Measurements from ENCODE around the gene BATF3.
"Not testable (repeated sequence)": the region's sequence is repeated elsewhere in the genome, so short reads cannot be mapped to it uniquely, and the experiment has no call there.

The BATF3 gene, protein sequence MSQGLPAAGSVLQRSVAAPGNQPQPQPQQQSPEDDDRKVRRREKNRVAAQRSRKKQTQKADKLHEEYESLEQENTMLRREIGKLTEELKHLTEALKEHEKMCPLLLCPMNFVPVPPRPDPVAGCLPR

DNA sequence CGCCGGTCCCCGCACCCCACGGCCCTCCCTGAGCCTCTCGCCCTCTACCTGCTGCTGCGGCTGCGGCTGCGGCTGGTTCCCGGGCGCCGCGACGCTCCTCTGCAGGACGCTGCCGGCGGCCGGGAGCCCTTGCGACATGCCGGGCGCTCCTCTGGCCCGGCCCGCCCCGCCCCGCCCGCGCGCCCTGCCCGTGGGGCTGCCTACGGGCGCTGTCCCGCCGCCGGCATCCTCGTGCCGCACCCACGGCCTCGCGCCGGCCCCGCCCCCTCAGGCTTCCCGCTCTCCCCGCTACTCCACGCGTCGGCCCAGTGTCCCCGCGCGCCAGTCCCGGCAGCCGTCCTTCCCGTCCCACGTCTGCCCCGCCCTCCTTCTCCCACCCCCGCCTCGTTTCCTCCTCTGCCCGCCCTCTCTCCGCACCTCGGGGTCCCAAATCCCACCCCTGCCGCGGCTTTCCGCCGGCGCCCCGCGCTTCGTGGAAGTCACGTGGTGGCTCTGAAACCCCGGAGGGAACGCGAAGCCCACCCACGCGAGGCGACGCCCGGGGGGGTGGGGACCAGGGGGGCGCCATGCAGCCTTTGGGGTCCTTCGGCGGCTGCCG lies at the start of gene BATF3:
BATF3 (minus strand) TSS at position 216 of the 598 bp plus-strand sequence; CDS start at position 138, 78 bp downstream.
- no peak for DNase-seq (ENCODE audit: low spot score)

DNA sequence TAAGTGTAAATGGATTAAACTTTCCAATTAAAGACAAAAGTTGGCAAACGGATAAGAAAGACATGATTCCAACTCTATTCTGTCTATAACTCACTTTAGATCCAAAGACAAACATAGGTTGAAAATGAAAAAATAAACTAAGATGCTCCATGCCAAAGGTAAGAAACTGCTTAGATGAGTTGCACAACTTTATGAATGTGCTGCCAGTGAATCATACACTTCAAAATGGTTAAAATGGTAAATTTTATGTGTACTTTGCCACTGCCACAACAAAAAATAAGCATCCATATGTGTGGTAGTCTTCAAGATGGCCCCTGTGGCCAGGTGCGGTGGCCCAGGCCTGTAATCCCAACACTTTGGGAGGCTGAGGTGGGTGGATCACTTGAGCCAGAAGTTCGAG lies 46.9 kb upstream of the BATF3 start:
- DNase-seq (ENCODE audit: low spot score) = no peak

DNA sequence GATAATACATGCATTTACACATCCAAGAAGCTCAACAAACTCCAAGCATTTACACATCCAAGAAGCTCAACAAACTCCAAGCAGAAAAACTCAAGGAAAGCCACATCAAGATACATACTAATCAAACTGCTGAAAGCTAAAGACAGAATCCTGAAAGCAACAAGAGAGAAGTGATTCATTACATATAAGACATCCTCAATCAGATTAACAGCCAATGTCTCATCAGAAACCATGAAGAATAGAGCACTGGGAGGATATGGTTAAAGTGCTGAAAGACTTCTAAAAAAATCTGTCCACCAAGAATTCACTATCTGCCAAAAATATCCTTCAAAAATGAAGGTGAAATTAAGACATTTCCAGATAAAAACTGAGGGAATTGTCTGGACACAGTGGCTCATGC lies 45.7 kb upstream of the BATF3 start:
- no peak for DNase-seq (ENCODE audit: low spot score)

DNA sequence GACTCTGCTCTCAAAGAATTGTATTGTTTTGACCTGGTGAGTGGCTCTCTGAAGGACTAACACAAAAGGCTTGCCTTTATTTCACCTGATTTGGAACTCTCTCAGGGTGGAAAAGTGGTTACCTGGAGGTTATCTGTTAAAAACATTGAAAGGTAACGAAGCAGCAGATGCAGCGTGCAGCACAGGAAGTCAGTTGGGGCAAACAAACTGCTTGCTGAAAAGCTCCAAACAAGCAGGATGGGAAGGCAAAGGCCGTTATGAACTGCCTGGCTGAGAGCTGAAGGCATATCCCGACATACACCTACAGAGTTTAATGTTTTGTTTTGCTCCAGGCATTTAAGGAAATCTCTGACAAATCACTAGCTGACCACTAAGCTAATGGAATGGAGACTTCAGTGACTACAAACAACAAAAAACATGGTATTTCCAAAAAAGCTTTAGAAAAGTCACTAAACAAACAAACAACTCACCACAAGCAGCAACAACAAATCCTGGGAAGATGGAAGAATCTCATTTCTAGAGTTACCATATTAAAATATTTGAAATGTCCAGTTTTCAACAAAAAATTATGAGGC lies 44.3 kb upstream of the BATF3 start:
- no peak for DNase-seq (ENCODE audit: low spot score)

DNA sequence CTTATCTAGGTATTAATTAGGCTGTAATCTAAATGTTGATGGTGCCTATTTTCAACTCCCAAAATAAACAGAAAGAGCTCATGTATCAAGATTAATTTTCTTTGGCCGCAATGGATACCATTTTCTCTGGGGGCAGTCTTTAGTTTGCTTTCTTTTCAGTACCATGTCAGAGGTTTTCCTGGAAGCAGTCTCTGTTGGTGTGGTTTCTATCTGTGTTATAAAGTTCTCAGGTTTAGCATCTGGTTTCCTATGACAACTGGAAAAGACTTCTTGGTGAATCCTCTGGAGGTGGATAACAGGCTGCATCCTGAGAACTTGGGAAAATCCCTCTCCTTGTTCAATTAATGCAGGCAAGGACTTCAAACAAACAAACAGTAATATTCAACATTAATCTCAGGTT lies 38.7 kb upstream of the BATF3 start:
- DNase-seq (ENCODE audit: low spot score) = no peak

DNA sequence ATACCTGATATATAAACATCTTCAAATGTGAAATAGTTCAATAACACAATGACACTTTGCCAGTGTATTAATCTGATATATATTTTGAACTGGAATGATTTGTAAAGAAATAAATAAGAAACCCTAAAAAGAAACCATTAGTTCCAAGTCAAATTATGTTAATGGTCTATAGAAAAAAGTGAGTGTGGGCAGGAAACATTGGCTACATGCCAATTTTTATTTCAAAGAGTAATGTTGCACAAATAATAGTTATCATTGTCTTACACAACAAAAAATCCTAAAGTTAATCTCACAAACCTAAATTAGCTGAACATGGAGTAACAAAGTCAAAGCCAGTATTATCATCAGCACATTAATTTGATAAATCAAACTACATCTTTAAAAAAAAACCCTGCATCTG lies 37.9 kb upstream of the BATF3 start:
- no peak for DNase-seq (ENCODE audit: low spot score)

DNA sequence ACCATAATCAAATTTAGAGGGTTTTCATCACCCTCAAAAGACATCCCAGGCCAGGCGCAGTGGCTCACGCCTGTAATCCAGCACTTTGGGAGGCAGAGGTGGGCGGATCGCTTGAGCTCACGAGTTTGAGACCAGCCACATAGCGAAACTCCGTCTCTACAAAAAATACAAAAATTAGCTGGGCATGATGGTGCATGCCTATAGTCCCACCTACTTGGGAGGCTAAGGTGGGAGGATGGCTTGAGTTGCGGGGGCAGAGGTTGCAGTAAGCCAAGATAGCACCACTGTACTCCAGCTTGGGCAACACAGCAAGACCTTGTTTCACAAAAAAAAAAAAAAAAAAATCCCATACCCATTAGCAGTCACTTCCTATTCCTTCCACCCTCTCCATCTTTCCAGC lies 33.5 kb upstream of the BATF3 start:
- no peak for DNase-seq (ENCODE audit: low spot score)

DNA sequence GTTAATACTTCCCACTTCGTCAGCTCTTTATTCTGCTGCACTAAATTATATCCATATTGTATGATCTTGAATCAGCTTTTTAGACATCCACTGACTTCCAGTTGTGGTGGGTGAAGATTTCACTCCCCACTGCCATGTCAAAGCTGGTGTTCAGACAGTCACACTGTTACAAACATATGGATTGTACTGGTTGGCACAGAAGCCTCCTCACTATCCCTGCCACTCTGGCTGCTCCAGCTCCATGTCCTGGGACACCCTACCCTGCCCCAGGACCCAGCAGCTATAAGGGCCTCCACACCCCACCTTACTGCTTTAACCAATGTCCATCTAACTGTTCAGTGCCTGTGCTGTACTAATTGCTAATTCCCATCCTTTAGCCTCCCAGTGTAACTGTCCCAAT lies 32.0 kb upstream of the BATF3 start:
- no peak for DNase-seq (ENCODE audit: low spot score)

DNA sequence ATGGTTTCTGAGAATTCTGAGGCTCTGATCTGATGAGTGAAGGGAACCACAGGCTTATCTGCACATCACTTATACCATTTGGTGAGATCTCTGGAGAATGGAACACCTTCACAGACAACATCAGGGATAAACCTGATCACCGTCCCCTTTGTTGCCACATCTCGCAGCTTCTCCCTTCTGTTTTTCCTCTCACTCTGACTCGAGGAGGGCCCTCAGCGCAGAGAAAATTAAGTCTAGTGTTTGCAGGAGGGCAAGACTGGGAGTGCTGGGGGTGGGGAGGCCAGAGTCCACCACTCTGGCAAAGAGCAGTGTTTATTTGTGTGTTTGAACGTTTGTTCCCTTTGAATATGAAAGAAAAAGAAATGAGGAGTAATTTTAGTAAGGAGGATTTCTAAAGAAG lies 29.0 kb upstream of the BATF3 start:
- no peak for DNase-seq (ENCODE audit: low spot score)

DNA sequence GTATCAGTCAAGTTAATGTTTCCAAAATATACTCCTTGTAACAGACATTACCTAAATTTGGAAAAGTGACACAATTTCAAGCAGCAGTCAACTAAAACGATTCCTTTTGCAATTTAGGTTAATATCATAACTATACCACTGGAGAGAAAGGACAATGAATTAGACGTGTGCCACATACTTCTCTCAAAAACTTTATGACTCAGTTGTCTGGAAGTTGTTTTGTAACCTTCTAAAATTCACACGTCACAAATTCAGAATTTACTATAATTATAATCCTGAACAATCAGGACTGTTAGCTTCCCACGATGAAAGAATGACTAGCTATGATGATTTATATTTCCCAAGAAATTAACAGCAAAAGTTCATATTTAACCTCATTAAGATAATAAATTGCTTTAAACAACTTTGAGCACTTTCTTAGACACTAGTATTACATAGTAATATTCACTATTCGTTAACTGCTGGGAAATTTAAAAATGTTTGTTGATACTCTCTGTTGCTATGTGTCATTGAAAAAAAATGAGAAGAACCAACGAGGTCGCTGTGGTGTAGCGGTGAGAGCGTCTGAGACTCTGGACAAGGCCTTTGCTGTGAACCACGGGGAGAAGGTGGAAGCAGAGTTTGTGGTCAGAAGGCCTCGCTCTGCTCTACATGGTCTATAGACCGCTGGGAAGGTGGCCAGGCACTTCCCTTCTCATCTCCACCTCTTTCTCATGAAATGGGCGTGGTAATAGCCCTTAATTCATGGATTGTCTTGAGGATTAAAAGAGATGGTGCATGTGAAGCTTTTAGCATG lies 27.9 kb upstream of the BATF3 start:
- no peak for DNase-seq (ENCODE audit: low spot score)

DNA sequence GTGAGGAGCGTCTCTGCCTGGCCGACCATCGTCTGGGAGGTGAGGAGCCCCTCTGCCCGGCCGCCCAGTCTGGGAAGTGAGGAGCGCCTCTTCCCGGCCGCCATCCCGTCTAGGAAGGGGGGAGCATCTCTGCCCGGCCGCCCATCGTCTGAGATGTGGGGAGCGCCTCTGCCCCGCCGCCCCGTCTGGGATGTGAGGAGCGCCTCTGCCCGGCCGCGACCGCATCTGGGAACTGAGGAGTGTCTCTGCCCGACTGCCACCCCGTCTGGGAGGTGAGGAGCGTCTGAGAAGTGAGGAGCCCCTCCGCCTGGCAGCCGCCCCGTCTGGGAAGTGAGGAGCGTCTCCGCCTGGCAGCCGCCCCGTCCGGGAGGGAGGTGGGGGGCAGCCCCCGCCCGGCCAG lies 25.0 kb upstream of the BATF3 start:
- DNase-seq (ENCODE audit: low spot score) = not testable (repeated sequence)

DNA sequence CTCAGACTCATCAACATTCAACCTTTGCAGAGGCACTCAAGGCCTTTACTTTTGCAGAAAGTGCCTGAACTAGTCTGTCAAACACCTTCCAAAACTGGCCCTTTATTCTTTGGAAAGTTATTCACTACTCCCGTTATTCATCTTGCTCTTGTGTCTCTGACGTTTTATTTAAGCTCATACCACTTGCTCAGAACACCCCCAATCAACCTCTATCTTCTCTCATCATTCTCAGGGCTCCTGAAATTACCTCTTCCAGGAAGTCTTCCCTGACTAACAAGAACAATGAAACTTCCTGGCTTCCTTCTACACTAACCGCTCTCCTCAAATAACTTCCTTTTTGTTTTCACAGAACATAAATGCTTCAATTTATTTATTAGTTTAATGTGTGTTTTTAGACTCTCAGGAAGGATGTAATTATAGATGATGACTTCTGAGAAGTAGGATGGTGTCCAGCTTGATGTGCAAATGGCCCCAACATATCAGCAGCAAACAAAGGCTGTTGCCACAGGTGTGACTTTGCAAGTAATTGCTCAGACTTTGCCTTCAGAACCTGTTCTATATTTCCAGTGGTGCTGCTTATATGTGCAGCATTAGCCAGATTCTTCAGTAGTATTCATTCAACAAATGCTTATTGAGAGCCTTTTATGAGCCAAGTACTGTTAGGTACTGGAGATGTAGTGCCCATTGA lies 22.8 kb upstream of the BATF3 start:
- DNase-seq (ENCODE audit: low spot score) = no peak

DNA sequence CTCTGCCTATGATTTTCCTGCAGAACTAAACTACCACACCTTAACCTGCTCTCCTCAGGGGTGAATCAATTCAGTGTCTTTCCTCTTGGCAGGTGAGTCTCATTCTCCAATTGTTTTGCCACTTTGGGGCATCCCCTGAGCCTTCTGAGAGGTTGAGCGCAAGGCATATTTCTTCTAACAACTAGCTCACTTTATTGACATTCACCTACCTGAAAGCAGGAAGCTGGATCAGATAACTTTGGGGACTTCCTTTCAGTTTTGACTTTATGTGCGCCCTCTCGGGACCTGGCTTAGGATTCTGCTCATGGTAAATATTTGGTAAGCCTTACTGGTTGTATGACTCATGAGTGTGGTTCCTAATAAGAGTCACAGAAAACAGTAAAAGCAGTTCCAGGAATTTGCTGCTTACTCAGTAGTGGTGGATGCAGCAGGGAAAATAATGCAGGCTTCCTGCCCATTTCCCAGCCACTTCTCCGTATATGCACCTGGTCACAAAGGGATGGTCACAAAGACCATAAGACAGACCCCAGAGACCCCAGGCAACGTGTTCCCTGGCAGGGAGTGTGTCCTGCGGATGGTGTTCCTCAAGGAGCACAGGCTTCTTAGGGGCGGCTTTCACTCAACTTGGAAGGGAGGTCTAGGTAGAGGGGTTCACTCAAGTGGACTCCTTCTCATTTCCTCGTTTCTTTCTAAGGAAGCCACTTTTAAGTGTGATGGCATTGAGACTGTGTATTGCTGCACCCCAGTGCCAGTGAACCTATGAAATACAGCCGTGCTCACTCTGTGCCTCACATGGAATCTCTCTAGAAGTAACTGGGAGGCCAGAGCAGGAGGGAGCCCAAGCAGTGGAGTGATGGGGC lies 22.0 kb upstream of the BATF3 start:
- peak; percentile 50 for DNase-seq (ENCODE audit: low spot score)

DNA sequence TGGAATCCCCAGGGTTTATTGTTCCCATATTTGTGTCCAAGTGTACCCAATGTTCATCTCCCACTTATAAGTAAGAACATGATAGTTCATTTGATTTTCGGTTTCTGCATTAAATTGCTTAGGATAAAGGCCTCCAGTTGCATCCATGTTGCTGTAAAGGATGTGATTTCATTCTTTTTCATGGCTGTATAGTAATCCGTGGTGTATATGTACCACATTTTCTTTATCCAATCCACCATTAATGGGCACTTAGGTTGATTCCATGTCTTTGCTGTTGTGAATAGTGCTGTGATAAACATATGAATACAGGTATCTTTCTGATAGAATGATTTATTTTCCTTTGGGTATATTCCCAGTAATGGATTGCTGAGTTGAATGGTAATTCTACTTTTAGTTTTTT lies 20.0 kb upstream of the BATF3 start:
- DNase-seq (ENCODE audit: low spot score) = no peak

DNA sequence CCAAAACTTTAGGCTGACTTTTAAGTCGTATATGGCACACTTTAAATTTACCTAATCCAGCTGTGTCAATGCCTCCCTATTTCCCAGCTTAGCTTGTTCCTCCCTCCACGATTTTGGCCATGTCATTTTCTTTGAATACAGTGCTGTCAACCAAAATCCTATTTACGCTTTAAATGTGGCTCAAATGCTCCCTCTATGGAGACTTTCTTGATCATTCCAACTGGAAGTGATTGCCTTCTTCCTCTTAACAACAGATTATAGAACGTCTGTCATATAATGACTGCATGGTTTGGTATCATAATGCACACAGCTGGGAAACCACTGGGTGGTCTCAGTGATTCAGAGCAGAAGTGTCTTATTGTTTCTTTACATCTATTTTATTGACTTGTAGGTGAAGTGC lies 18.9 kb upstream of the BATF3 start:
- DNase-seq (ENCODE audit: low spot score) = no peak

DNA sequence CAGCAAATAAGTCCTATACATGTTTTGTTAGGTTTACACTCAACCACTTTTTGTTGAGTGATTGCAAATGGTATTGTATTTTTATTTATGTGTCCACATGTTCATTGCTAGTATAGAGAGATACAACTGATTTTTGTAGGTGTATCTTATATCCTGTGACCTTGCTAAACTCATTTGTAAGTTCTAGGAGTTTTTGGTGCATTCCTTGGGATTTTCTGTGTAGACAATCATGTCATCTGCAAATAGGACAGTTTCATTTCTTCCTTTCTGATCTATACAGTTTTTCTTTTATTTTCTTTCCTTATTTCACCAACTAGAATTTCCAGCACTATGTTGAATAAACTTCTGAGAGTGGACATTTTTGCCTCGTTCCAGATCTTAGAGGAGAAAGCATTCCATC lies 16.5 kb upstream of the BATF3 start:
- no peak for DNase-seq (ENCODE audit: low spot score)

DNA sequence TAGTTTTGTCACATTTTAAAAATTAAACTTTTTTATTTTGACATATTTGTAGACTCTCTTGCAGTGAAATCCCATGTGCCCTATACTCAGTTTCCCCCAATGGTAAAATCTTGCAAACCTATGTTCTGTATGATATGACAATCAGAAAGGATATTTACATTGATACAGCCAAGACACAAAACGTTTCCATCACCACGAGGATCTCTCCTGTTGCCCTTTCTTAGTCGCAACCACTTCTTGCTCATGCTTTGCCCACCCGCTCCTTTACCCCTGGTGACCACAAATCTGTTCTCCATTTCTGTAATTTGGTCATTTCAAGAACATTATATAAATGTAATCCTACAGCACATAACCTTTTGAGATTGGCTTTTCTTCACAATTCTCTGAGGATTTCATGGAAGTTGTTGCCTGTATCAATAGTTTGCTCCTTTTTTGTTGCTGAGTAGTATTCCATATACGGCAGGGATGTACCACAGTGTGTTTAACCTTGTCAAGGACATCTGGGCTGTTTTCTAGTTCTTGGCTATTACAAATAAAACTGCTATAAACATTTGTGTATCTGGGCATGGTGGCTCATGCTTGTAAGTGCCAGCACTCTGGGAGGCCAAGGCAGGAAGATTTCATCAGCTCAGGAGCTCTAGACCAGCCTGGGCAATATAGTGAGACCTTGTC lies 14.0 kb upstream of the BATF3 start:
- no peak for DNase-seq (ENCODE audit: low spot score)

DNA sequence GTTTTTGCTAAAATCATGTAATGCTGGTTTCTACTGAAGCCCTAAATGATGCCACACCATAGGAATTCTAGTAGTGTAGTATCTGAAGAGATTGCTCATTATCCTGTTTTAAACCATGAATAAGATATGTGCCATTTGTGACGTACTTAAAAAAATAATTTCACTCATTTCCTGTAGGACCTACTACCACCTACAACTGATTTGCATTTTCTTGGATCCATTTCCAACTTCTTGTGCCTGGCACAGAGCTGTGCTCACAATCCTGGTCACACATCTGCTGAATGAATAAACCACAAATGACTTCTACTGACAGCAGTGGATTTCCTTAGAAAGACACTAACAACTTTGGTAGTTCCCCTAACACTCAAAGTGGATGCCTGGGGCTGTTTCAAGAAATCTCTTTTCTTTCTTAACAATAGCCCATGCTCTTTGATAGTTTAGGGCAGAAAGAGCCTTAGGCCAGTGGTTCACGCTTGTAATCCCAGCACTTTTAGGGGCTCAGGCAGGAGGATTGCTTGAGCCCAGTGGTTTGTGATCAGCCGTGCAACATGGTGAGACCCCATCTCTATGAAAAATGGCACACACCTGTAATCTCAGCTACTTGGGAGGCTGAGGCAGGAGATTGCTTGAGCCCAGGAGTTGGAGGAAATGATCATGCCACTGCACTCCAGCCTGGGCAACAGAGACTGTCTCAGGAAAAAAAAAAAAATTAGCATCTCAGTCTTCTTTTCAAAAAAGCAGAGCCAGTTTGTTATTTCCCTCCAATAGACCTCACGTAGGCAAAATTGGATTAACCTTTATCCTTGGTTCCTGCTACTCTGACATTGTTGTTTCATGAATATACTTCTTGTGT lies 13.0 kb upstream of the BATF3 start:
- DNase-seq (ENCODE audit: low spot score) = no peak

DNA sequence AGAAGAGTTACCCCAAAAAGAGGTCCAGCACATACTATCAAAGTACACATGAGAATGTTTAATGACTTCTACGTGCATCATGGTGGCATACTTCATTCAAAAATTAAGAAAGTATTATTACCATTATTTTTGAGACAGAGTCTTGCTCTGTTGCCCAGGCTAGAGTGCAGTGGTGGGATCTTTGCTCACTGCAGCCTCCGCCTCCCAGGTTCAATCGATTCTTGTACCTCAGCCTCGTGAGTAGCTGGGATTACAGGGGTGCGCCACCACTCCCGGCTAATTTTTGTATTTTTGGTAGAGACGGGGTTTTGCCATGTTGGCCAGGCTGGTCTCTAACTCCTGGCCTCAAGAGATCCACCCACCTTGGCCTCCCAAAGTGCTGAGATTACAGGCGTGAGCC lies 12.3 kb upstream of the BATF3 start:
- not testable (repeated sequence) for DNase-seq (ENCODE audit: low spot score)

DNA sequence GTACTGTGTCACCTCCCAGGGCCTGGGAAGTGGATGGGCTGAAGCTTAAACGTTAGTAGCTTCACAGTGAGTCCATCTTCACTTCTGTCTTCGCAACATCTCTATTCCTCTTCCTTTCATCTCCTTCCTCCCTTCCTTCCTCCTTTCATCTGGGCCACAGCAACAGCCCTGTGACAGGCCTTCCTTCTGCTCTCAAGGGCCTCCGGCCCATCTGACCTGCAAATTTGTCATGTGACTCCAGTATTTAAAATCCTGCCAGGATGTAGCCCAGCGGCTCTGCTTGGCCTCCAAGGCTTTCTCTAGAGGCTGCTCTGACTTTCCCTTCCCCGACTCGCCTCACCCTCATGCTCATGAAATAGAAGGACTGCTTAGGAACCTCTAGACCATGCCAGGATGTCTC lies 10.9 kb upstream of the BATF3 start:
- no peak for DNase-seq (ENCODE audit: low spot score)
